GM21528 (cell line): Measurements from ENCODE around the gene GNAI1.

ENCODE experiments used
- ATAC-seq: cut with Tn5 transposase; IDR thresholded peaks from one replicate; pipeline ENCODE4 v1.9.1; 2021; ENCODE audit warnings: mild to moderate bottlenecking, moderate library complexity; ENCODE audit not compliant: unreplicated experiment, low FRiP score

The GNAI1 gene

GRCh38 chr7:80204919-80205318 is 70.3 kb downstream of the GNAI1 start:
- ATAC-seq: no peak

- ATAC-seq: no peak
These were observed 72.1 kb downstream of the GNAI1 start for GRCh38 chr7:80206763-80207162.

- no peak for ATAC-seq
These were observed 72.9 kb downstream of the GNAI1 start for GRCh38 chr7:80207501-80207900.

GRCh38 chr7:80208700-80209099 is 74.1 kb downstream of the GNAI1 start:
- no peak for ATAC-seq

GRCh38 chr7:80210400-80210799 is 75.8 kb downstream of the GNAI1 start:
- ATAC-seq: no peak

- ATAC-seq: no peak
These were observed 79.2 kb downstream of the GNAI1 start for GRCh38 chr7:80213814-80214213.

DNA sequence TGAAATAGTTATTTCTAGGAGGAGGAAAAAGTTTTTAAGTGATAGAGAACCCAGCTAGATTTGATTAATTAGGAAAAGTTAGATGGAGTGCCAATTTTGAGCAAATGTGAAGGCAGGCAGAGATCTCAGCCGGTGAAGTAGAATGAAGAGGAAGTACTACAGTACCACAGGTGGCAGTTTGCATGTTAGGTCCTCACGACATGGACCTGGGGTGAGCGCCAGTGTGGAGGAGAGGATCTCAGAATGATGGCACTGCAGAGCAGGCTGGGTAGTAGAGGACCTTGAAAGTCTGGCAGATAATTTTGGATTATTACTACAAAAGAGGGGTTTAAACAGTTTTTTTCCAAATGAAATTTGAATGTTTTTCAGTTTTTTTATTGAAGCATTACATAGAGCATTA is 81.1 kb downstream of the GNAI1 start:
- ATAC-seq: no peak

DNA sequence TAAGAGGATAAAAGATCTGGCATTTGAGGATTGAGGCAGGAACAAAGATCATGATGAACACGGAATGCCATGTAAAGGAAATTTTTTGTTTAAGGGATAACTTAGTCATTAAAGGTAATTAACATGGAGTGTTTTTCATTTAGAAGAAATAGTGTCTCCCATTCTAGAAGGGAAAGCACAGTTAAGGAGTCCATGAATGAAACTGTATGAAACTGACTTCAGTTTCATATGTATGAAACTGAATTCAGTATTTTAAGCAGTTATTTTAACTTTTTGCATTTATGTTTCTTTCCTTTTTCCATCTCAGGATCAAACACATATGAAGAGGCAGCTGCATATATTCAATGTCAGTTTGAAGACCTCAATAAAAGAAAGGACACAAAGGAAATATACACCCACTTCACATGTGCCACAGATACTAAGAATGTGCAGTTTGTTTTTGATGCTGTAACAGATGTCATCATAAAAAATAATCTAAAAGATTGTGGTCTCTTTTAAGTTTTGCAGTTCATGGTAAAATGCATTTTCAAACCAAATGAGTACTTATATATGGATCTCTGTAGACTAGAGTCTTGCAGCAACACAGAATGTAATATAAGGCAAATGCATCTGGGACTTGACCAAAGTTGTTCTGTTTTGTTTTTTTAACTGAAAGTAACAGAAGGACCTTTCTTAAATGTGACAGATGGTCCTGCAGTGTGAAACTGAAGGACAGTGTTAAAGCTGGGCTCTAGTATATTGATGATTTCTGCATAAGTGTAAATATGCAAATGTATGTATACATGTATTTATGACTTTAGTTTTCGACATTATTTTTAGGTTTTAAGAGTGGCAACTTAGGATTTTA is 82.6 kb downstream of the GNAI1 start:
- ATAC-seq: no peak

GRCh38 chr7:80218723-80219122 is 84.1 kb downstream of the GNAI1 start:
- ATAC-seq: no peak

GRCh38 chr7:80220022-80220634 is 85.5 kb downstream of the GNAI1 start:
- ATAC-seq: no peak

GRCh38 chr7:80224415-80224814 is 89.8 kb downstream of the GNAI1 start:
- no peak for ATAC-seq

DNA sequence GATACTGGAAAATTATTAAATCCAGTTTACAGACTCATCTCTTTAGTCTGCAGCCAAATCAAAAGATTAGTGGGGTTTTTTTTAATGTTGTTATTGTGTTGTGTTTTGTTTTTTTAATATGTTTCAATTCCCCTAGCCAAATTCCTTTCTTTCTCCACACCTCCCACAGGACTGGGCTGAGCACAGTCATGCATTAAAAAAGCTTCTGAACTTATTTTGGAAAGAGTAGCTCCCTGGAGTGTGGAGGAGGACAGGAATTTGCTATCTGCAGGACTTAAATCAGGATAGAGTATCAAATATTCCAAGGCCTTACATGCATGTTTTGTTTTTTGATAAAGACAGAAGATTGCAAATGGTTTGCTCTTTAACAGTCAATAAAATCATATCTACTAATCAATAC is 90.7 kb downstream of the GNAI1 start:
- ATAC-seq: no peak

- ATAC-seq: no peak
These were observed 92.0 kb downstream of the GNAI1 start for GRCh38 chr7:80226629-80227028.

DNA sequence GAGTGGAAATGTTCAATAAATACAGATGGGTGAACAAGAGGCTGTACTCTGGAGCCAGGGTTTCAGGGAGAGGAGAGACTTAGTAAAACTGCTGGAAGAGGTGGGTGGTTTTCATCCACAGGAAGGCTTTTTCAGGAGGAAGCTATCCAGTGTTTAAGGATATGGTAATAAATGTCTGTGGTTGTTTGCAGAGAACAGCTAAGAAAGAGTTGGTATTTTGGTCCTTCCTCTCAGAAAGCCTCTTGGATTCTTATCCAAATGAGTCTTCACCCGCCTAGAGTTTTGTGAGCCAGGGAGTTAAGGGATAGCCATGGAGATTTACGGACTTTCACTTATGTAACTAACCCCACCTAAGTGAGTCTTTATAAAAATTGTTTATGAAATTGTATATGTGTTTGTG is 95.7 kb downstream of the GNAI1 start:
- ATAC-seq: no peak

DNA sequence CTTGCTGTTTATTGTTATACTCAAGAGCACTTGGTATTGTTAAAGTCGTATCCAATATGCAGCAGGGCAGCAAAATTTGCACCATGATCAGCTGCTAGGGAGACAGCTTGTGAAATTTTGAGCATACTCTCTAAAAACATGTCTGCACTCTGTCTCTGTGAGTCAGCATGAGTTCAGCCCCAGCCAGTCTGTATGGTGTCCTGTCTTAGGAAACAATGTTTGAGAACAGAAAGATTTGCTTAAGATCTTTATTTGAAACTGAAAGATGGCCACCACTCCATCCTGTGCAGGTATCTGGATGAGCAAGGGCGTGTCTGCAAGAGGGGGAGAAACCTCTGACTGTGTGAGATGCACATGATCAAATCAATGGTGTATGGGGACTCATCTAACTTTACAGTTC is 97.1 kb downstream of the GNAI1 start:
- ATAC-seq: no peak

GRCh38 chr7:80232979-80233724 is 98.5 kb downstream of the GNAI1 start:
- no peak for ATAC-seq

DNA sequence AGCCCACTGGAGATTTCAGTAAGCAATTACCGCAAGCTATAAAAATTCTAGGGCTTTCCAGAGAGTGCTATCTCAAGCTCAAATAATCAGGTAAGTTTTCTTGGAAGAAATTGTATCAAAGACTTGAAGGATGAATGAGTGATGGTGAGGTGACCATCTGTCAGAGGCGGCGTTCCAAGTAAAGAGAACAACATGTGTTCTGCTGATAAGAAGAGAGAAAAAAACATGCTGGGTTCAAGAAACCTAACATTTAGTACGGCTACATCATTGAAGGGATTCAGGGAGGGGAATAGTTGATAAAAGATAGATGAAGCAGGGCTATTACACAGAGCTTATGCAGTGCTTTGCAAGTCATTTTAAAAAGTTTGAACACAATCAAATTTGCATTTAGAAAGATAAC is 100.7 kb downstream of the GNAI1 start:
- ATAC-seq: no peak

DNA sequence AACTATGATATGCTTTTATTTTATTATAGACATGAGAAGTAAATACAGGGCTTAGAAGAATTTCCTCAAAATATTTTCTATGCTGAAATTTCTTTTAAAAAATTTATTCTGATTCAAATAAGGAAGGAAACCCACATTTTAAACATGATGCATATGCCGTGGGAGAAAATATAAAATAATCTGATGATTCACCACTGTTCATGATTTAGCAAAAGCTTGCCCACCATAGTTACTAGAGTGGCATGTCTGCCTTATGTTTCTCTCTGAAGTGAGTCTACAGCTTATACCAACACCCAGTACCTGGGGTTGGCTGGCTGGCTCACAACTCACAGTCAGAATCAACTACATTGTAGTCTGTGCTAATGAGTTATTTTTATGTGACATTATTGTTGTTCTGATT is 102.0 kb downstream of the GNAI1 start:
- ATAC-seq: no peak

- no peak for ATAC-seq
These were observed 105.8 kb downstream of the GNAI1 start for GRCh38 chr7:80240265-80241025.

- ATAC-seq: no peak
These were observed 107.0 kb downstream of the GNAI1 start for GRCh38 chr7:80241671-80242070.

DNA sequence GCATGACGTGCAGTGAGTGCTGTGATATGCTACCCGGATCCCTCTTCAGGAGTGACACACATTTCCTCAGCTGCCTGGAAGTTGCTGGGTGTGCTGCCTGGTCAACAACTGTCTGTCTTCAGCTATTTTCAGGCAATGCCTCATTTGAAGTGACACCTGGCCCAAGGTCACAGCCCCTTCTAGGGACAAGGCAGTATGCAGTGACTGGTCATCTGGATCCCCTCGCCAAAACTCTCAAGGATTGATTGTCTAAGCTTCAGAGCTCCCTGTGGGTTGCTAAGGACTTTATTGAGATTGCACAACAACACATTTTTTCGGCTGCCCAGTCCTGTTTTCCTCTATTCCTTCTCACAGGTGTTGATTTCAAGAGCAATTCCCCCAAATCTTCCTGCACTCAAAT is 108.8 kb downstream of the GNAI1 start:
- ATAC-seq: no peak
